Chondrocyte (in vitro differentiated cells): Measurements from ENCODE around the gene EIF5AL1. TPM values are rescaled to one million over a fixed set of nuclear protein-coding genes. Genes with fewer than 3 reads are reported as not detected.

Experiments
- DNase-seq: peaks from one replicate; pipeline ENCODE4 v3.0.0; 2021; ENCODE audit warnings: mixed read lengths, low spot score
- H3K27ac Mint-ChIP-seq: one replicate; pipeline ENCODE4 v1.8.0; 2021; ENCODE audit warnings: mild to moderate bottlenecking, moderate library complexity, mixed read lengths; ENCODE audit not compliant: unreplicated experiment
- H3K27me3 Mint-ChIP-seq: 2 replicates; pipeline ENCODE4 v1.8.0; 2021; ENCODE audit warnings: low read depth, mixed read lengths
- H3K36me3 Mint-ChIP-seq: 2 replicates; pipeline ENCODE4 v1.8.0; 2021; ENCODE audit warnings: low read depth, mixed read lengths
- H3K4me1 Mint-ChIP-seq: 2 replicates; pipeline ENCODE4 v1.8.0; 2021; ENCODE audit warnings: low read depth, mild to moderate bottlenecking, mixed read lengths
- H3K4me3 Mint-ChIP-seq: one replicate; pipeline ENCODE4 v1.8.0; 2021; ENCODE audit warnings: mild to moderate bottlenecking, moderate library complexity, mixed read lengths; ENCODE audit not compliant: unreplicated experiment
- H3K9me3 Mint-ChIP-seq: 2 replicates; pipeline ENCODE4 v1.8.0; 2021; ENCODE audit warnings: low read depth, mixed read lengths
- total RNA-seq: library from RNA; stranded (reverse); gene quantifications from 3 replicates; pipeline ENCODE4 v1.2.1, GENCODE V29; 2021
- TF ChIP-seq, protein P1 (sequence below): fragments of 200-600 bp; sonication (generic); IDR thresholded peaks from 2 replicates; pipeline ENCODE4 v1.5.0; 2021; ENCODE audit warnings: antibody characterized with exemption, mild to moderate bottlenecking, moderate library complexity

EIF5AL1 gene
- total RNA-seq, 1 donor from 2014 or later: 0.20 TPM

DNA sequence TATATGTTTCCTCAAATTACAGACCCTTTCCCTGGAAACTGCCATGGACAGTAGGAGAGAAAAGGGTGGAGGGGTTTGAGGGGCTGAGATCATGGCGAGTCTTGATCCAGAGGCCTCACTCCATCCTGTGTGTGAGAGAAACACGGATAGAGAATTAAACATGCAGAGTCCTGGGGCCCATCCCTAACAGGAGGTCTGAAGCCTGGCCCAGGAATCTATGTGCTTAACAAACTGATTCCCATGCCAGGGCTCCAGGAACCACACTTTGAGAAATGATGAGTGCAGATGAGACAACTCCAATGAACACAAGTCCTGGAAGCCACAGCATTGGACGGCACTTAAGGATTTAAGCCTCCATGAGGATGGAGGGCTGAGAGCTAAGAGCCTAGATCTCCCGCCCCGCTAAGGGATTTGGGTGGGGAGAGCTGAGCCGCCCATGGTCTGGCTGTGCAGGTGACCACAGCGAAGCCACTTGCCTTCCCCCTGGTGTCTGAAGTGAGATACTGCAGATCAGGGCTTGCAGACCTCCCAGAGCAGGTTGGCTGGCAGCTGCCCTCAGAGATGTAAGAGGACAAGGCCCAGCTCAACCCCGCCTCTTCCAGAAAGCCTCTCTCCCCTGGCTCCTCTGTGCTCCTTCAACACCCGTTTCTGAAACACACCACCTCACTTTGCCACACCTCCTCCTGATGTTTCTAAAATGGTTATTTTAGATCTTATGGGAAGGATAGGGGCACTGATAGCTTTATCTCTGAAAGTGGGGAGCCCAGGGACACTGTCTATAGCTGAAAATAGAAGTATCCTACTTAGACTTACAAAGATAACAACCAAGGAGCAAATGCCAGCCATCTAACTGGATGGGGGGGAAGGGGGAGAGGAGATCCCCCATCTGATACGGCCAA lies 24.8 kb upstream of the EIF5AL1 start:
- H3K9me3 Mint-ChIP-seq: no peaks in the 10 kb centered on the region
- H3K36me3 Mint-ChIP-seq: no peaks in the 10 kb centered on the region
- no peaks in the 10 kb centered on the region for H3K27me3 Mint-ChIP-seq
- TF ChIP-seq, protein P1, sequence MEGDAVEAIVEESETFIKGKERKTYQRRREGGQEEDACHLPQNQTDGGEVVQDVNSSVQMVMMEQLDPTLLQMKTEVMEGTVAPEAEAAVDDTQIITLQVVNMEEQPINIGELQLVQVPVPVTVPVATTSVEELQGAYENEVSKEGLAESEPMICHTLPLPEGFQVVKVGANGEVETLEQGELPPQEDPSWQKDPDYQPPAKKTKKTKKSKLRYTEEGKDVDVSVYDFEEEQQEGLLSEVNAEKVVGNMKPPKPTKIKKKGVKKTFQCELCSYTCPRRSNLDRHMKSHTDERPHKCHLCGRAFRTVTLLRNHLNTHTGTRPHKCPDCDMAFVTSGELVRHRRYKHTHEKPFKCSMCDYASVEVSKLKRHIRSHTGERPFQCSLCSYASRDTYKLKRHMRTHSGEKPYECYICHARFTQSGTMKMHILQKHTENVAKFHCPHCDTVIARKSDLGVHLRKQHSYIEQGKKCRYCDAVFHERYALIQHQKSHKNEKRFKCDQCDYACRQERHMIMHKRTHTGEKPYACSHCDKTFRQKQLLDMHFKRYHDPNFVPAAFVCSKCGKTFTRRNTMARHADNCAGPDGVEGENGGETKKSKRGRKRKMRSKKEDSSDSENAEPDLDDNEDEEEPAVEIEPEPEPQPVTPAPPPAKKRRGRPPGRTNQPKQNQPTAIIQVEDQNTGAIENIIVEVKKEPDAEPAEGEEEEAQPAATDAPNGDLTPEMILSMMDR: peak; percentile 78
- DNase-seq: no peak
- no peak overlapping the region for H3K4me3 Mint-ChIP-seq
- H3K27ac Mint-ChIP-seq: peak overlapping the region; percentile 98
- peaks cover 46% of the 10 kb centered on the region for H3K4me1 Mint-ChIP-seq

DNA sequence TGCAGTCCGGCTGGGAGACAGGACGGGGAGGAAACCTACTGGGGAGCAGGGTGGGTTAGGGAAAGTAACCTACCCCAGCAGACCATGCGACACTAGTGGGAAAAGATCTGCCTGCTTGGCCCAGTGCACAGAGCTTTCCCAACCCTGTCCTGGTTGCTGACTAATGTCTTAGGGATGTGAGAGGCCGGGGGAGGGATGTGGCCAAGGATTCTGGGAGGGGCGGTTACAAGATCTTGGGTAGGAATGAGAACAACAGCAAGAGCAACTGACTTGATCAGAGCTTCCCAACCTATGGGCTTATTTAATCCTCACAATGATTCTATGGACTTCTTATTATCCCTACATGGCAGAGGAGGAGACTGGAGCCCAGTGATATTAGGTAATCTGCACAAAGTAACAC lies 24.0 kb upstream of the EIF5AL1 start:
- TF ChIP-seq, protein P1: no peak
- H3K36me3 Mint-ChIP-seq: no peaks in the 10 kb centered on the region
- no peak for DNase-seq
- H3K27ac Mint-ChIP-seq: peak overlapping the region; percentile 98
- H3K9me3 Mint-ChIP-seq: no peaks in the 10 kb centered on the region
- H3K4me3 Mint-ChIP-seq: no peak overlapping the region
- peaks cover 46% of the 10 kb centered on the region for H3K4me1 Mint-ChIP-seq
- no peaks in the 10 kb centered on the region for H3K27me3 Mint-ChIP-seq

DNA sequence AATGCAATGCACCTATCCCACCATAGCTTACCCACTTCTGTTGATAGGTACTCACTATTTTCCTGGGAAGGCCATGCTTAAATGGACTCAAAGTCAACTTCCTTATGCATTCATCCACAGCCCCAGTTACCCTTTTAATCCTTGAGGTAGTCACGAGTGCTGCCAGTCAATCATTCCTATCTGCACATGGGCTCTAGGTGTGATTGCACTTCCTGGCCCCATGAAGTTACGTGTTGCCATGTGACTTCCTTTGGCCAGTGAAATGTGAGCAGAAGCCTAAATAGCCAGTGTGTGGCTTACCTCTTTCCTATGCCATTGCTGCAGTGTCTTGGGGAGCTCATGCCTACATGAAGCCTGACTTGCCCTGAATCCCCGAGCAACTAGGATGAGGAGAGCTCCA lies 23.5 kb upstream of the EIF5AL1 start:
- Mint-ChIP-seq H3K9me3 (no peaks in the 10 kb centered on the region), H3K27ac (peak overlapping the region; percentile 98), H3K27me3 (no peaks in the 10 kb centered on the region), H3K4me1 (peaks cover 46% of the 10 kb centered on the region), H3K36me3 (no peaks in the 10 kb centered on the region), H3K4me3 (no peak overlapping the region)
- TF ChIP-seq, protein P1: no peak
- no peak for DNase-seq

DNA sequence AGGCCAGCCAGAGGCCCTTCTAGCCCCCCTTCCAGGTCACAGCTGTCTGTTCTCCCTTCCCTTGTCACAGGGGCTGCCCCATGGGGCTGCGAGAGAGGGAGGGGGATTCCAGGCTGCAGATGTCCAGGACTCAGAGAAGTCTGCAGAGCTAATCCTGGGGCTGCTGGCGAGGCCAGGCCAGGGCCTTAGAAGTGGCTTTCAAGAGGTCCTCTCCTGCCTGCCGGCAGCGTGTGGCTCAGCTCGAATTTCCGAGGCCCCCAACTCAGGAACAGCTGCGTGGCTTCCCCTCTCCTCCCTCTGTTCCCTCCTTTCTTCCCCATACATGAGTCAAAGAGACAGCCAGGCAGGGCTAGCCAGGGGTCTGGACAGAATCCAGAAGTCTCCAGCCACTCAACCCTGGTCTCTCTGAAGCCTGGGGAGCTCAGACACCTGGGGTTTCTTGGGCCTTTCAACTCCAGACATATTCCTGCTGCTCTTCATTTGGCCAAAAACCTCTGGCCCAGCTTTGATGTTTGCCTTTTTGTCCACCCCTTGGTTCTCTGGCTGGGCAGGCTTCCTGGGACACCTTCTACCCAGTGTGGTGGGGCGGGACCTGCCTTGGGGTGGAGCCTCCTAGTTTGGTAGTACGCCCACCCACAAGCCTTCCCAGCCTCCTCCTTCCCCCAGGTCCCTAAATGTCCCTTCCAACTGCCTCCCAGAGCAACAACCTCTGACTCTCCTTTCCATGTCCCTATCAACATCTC lies 21.8 kb upstream of the EIF5AL1 start:
- DNase-seq: no peak
- Mint-ChIP-seq H3K4me1 (peaks cover 46% of the 10 kb centered on the region), H3K27ac (peak overlapping the region; percentile 47), H3K4me3 (no peak overlapping the region), H3K9me3 (no peaks in the 10 kb centered on the region), H3K36me3 (no peaks in the 10 kb centered on the region), H3K27me3 (no peaks in the 10 kb centered on the region)
- TF ChIP-seq, protein P1: no peak

DNA sequence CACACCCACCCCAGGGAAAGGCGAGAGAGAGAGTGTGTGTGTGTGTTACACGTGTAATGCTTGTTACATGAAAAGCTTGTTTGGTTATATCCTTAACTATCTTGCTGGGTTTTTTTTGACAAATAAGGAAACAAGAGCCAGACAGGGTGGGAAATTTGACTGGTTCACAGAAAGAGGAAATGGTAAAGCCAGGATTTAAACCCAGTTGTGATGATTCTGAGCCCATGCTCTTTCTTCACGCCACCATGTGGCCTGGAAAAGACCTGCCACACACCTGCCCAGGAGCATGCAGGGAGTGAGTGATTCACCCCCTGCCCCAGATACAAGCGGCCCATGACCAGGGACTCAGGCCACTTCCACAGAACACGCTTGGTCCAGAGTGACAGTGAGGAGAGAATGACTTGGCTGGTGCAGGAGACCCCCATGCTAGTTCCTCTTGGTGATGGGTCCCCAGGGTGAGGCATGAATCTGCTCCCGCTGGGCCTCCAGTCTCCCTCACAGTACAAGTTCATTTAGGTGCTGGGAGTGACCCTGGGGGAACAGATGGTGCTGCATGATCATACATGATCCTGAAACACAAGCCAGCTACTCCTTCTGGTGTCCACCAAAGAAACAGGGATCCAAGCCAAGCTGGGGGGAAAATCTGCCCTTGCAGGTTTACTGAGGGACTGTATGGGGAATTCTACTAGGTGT lies 21.0 kb upstream of the EIF5AL1 start:
- H3K27me3 Mint-ChIP-seq: peaks cover 2% of the 10 kb centered on the region
- H3K9me3 Mint-ChIP-seq: no peaks in the 10 kb centered on the region
- H3K27ac Mint-ChIP-seq: peak overlapping the region; percentile 19
- H3K36me3 Mint-ChIP-seq: no peaks in the 10 kb centered on the region
- H3K4me3 Mint-ChIP-seq: no peak overlapping the region
- DNase-seq: no peak
- peaks cover 46% of the 10 kb centered on the region for H3K4me1 Mint-ChIP-seq
- TF ChIP-seq, protein P1: no peak
